Smooth muscle cell (in vitro differentiated cells): ENCODE data around the gene MNS1. TPM values are rescaled to one million over a fixed set of nuclear protein-coding genes. Genes with fewer than 3 reads are reported as not detected.

ENCODE experiments used
- DNase-seq: peaks from one replicate; lab custom pipeline; 2025; ENCODE audit not compliant: unreplicated experiment; lab: John Stamatoyannopoulos, UW
- H2AFZ ChIP-seq: fragments of 200-600 bp; sonication (generic); 2 replicates; pipeline ENCODE4 v1.6.0; 2016; ENCODE audit warnings: antibody characterized with exemption, low read depth, mild to moderate bottlenecking
- H3F3A ChIP-seq: fragments of 200-600 bp; sonication (generic); 2 replicates; pipeline ENCODE4 v1.6.0; 2017; ENCODE audit warnings: antibody characterized with exemption, low read depth
- H3K27ac ChIP-seq: fragments of 200-600 bp; sonication (generic); 2 replicates; pipeline ENCODE4 v1.5.1; 2016; ENCODE audit warnings: low read depth, mild to moderate bottlenecking
- H3K27me3 ChIP-seq: fragments of 200-600 bp; sonication (generic); 2 replicates; pipeline ENCODE4 v1.6.1; 2016; ENCODE audit warnings: low read depth, mild to moderate bottlenecking
- H3K36me3 ChIP-seq: fragments of 200-600 bp; sonication (generic); 2 replicates; pipeline ENCODE4 v1.5.1; 2016; ENCODE audit warnings: low read depth
- H3K4me1 ChIP-seq: fragments of 200-600 bp; sonication (generic); 2 replicates; pipeline ENCODE4 v1.5.1; 2016; ENCODE audit warnings: low read depth
- H3K4me2 ChIP-seq: fragments of 200-600 bp; sonication (generic); 2 replicates; pipeline ENCODE4 v1.6.0; 2016; ENCODE audit warnings: mild to moderate bottlenecking
- H3K4me3 ChIP-seq: fragments of 200-600 bp; sonication (generic); 2 replicates; pipeline ENCODE4 v1.5.1; 2016; ENCODE audit warnings: mild to moderate bottlenecking
- H3K79me2 ChIP-seq: fragments of 200-600 bp; sonication (generic); 2 replicates; pipeline ENCODE4 v1.6.0; 2016; ENCODE audit warnings: low read depth, mild to moderate bottlenecking
- H3K9ac ChIP-seq: fragments of 200-600 bp; sonication (generic); 2 replicates; pipeline ENCODE4 v1.6.0; 2016; ENCODE audit warnings: low read depth
- H3K9me3 ChIP-seq: fragments of 200-600 bp; sonication (generic); replicated peaks from 2 replicates; pipeline ENCODE4 v1.5.1; 2016; ENCODE audit warnings: low read depth
- H4K20me1 ChIP-seq: fragments of 200-600 bp; sonication (generic); 2 replicates; pipeline ENCODE4 v1.6.0; 2016; ENCODE audit warnings: low read depth
- WGBS: methylation state at CpG from one replicate; pipeline ENCODE4 v1.1.7; 2016; ENCODE audit warnings: low lambda C conversion rate; 5-methylcytosine and 5-hydroxymethylcytosine counted together
- polyA plus RNA-seq: library from polyadenylated mRNA; unstranded; fragments of >200 nt; fragmentation: Nextera tagmentation; extraction: Ambion mirVana; gene quantifications from 2 replicates; pipeline ENCODE4 v1.2.1, GENCODE V29; 2016
- total RNA-seq: library from RNA; depleted of rRNA; stranded (reverse); fragments of >200 nt; gene quantifications from 2 replicates; pipeline ENCODE4 v1.2.3, GENCODE V29; 2014
- TF ChIP-seq, protein P1 (sequence below): fragments of 200-600 bp; sonication (generic); IDR thresholded peaks from 2 replicates; pipeline ENCODE4 v1.5.1; 2017; ENCODE audit warnings: borderline replicate concordance, mild to moderate bottlenecking, antibody characterized with exemption; ENCODE audit not compliant: insufficient read depth, poor library complexity, severe bottlenecking

The MNS1 gene
- total and polyA plus RNA-seq, 2 experiments from 2014 or later = 0.31 to 2.3 TPM

DNA sequence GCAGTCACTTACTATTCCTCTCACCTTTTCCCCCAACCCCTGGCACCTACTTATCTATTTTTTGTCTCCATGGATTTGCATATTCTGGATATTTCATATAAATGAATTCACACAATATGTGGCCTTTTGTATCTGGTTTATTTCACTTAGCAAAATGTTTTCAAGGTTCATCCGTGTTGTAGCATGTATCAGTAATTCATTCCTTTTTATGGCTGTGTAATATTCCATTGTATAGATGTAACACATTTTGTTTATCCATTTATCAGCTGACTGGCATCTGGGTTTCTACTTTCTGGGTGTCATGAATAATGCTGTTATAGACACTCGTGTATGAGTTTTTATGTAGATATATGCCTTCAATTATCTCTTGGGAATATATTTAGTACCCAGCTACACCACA is 5.8 kb downstream of the MNS1 start:
- Histone ChIP-seq H3K9me3 (no peaks in the 10 kb centered on the region), H3K4me1 (no peaks in the 10 kb centered on the region), H4K20me1 (no peaks in the 10 kb centered on the region), H2AFZ (no peak overlapping the region), H3K27me3 (no peaks in the 10 kb centered on the region), H3K79me2 (no peaks in the 10 kb centered on the region), H3F3A (no peaks in the 10 kb centered on the region), H3K4me3 (no peak overlapping the region), H3K9ac (no peak overlapping the region), H3K4me2 (no peak overlapping the region), H3K27ac (no peak overlapping the region), H3K36me3 (no peaks in the 10 kb centered on the region)
- TF ChIP-seq, protein P1, sequence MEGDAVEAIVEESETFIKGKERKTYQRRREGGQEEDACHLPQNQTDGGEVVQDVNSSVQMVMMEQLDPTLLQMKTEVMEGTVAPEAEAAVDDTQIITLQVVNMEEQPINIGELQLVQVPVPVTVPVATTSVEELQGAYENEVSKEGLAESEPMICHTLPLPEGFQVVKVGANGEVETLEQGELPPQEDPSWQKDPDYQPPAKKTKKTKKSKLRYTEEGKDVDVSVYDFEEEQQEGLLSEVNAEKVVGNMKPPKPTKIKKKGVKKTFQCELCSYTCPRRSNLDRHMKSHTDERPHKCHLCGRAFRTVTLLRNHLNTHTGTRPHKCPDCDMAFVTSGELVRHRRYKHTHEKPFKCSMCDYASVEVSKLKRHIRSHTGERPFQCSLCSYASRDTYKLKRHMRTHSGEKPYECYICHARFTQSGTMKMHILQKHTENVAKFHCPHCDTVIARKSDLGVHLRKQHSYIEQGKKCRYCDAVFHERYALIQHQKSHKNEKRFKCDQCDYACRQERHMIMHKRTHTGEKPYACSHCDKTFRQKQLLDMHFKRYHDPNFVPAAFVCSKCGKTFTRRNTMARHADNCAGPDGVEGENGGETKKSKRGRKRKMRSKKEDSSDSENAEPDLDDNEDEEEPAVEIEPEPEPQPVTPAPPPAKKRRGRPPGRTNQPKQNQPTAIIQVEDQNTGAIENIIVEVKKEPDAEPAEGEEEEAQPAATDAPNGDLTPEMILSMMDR = no peak
- no peak for DNase-seq
- WGBS = 95% methylated on average over 2 of the region's 2 CpGs

- no peaks in the 10 kb centered on the region for H3K27me3 ChIP-seq
- no peaks in the 10 kb centered on the region for H3K79me2 ChIP-seq
- WGBS = 91% methylated on average over 3 of the region's 3 CpGs
- H3K4me1 ChIP-seq = no peaks in the 10 kb centered on the region
- DNase-seq = no peak
- no peak overlapping the region for H3K9ac ChIP-seq
- no peaks in the 10 kb centered on the region for H3K36me3 ChIP-seq
- no peaks in the 10 kb centered on the region for H4K20me1 ChIP-seq
- H2AFZ ChIP-seq = no peak overlapping the region
- no peaks in the 10 kb centered on the region for H3F3A ChIP-seq
- H3K9me3 ChIP-seq = no peaks in the 10 kb centered on the region
- H3K4me3 ChIP-seq = no peak overlapping the region
- H3K27ac ChIP-seq = no peak overlapping the region
- TF ChIP-seq, protein P1 = no peak
- H3K4me2 ChIP-seq = no peak overlapping the region
Measured at GRCh38 chr15:56456229-56456628, 8.7 kb downstream of the MNS1 start.

- Histone ChIP-seq H3K27me3 (no peaks in the 10 kb centered on the region), H3K79me2 (no peaks in the 10 kb centered on the region), H3K4me1 (no peaks in the 10 kb centered on the region), H3K27ac (no peak overlapping the region), H3K9ac (no peak overlapping the region), H3K4me2 (no peak overlapping the region), H3K4me3 (no peak overlapping the region), H3F3A (no peaks in the 10 kb centered on the region), H2AFZ (peak overlapping the region; percentile 23), H3K36me3 (no peaks in the 10 kb centered on the region), H3K9me3 (no peaks in the 10 kb centered on the region), H4K20me1 (no peaks in the 10 kb centered on the region)
- WGBS = 79% methylated on average over 1 of the region's 1 CpG
- TF ChIP-seq, protein P1 = no peak
- no peak for DNase-seq
Measured at GRCh38 chr15:56454836-56455235, 10.1 kb downstream of the MNS1 start.

GRCh38 chr15:56445746-56446145 is 19.2 kb downstream of the MNS1 start:
- Histone ChIP-seq H3K4me1 (no peaks in the 10 kb centered on the region), H4K20me1 (no peaks in the 10 kb centered on the region), H2AFZ (no peak overlapping the region), H3K9me3 (no peaks in the 10 kb centered on the region), H3K27ac (no peak overlapping the region), H3K4me3 (no peak overlapping the region), H3K36me3 (no peaks in the 10 kb centered on the region), H3K79me2 (no peaks in the 10 kb centered on the region), H3K27me3 (no peaks in the 10 kb centered on the region), H3K4me2 (no peak overlapping the region), H3K9ac (no peak overlapping the region), H3F3A (no peaks in the 10 kb centered on the region)
- TF ChIP-seq, protein P1 = no peak
- no peak for DNase-seq
- WGBS = 92% methylated on average over 5 of the region's 5 CpGs
